H9 (cell line): ENCODE results near the gene KAT5. TPM values are rescaled to one million over a fixed set of nuclear protein-coding genes. Genes with fewer than 3 reads are reported as not detected.
"Not testable (repeated sequence)": the region's sequence is repeated elsewhere in the genome, so short reads cannot be mapped to it uniquely, and the experiment has no call there.

Experiments used
- DNase-seq: peaks from one replicate; pipeline ENCODE4 v3.0.0-alpha.2; 2017
- H2AFZ ChIP-seq: one replicate; pipeline ENCODE4 v1.6.1; 2013; ENCODE audit warnings: mild to moderate bottlenecking, low read length, control low read depth, moderate library complexity
- H2AK5ac ChIP-seq: 2 replicates; pipeline ENCODE4 v1.6.1; 2013; ENCODE audit warnings: low read length, control low read depth, mixed read lengths; ENCODE audit not compliant: insufficient read length
- H2BK120ac ChIP-seq: one replicate; pipeline ENCODE4 v1.6.1; 2013; ENCODE audit warnings: low read depth, mild to moderate bottlenecking, low read length, control low read depth, inconsistent platforms; ENCODE audit not compliant: poor library complexity, severe bottlenecking
- H2BK12ac ChIP-seq: 2 replicates; pipeline ENCODE4 v1.6.1; 2013; ENCODE audit warnings: low read length, control low read depth, mixed read lengths, low read depth; ENCODE audit not compliant: insufficient read length
- H2BK15ac ChIP-seq: 2 replicates; pipeline ENCODE4 v1.6.1; 2013; ENCODE audit warnings: low read depth, low read length, control low read depth
- H2BK20ac ChIP-seq: one replicate; pipeline ENCODE4 v1.6.1; 2013; ENCODE audit warnings: low read depth, mild to moderate bottlenecking, low read length, control low read depth, inconsistent platforms; ENCODE audit not compliant: poor library complexity, severe bottlenecking
- H2BK5ac ChIP-seq: 2 replicates; pipeline ENCODE4 v1.6.1; 2013; ENCODE audit warnings: low read length, control low read depth, mixed read lengths; ENCODE audit not compliant: insufficient read length
- H3K14ac ChIP-seq: 2 replicates; pipeline ENCODE4 v1.6.1; 2013; ENCODE audit warnings: low read length, control low read depth; ENCODE audit not compliant: insufficient read depth
- H3K18ac ChIP-seq: 2 replicates; pipeline ENCODE4 v1.6.1; 2013; ENCODE audit warnings: low read depth, mild to moderate bottlenecking, mixed read lengths, low read length, control low read depth; ENCODE audit not compliant: insufficient read length
- H3K23ac ChIP-seq: 2 replicates; pipeline ENCODE4 v1.6.1; 2013; ENCODE audit warnings: low read length, control low read depth, mixed read lengths, low read depth; ENCODE audit not compliant: insufficient read length
- H3K23me2 ChIP-seq: 2 replicates; pipeline ENCODE4 v1.6.1; 2013; ENCODE audit warnings: low read depth, mild to moderate bottlenecking, mixed read lengths, low read length, control low read depth; ENCODE audit not compliant: insufficient read length, poor library complexity, severe bottlenecking
- H3K27ac ChIP-seq: 2 replicates; pipeline ENCODE4 v1.5.1; 2013; ENCODE audit warnings: low read length, control low read depth, mixed read lengths, low read depth; ENCODE audit not compliant: insufficient read length
- H3K27me3 ChIP-seq: 2 replicates; pipeline ENCODE4 v1.6.1; 2013; ENCODE audit warnings: low read length, control low read depth, inconsistent platforms; ENCODE audit not compliant: insufficient read depth
- H3K4ac ChIP-seq: 2 replicates; pipeline ENCODE4 v1.6.1; 2013; ENCODE audit warnings: low read depth, mild to moderate bottlenecking, control low read depth, inconsistent platforms, low read length, moderate library complexity
- H3K4me1 ChIP-seq: 2 replicates; pipeline ENCODE4 v1.6.1; 2013; ENCODE audit warnings: low read length, control low read depth, inconsistent platforms; ENCODE audit not compliant: insufficient read depth
- H3K4me2 ChIP-seq: 2 replicates; pipeline ENCODE4 v1.6.1; 2013; ENCODE audit warnings: low read length, control low read depth, mixed read lengths; ENCODE audit not compliant: insufficient read length, insufficient read depth
- H3K56ac ChIP-seq: 2 replicates; pipeline ENCODE4 v1.6.1; 2013; ENCODE audit warnings: low read depth, mild to moderate bottlenecking, mixed read lengths, low read length, control low read depth; ENCODE audit not compliant: insufficient read length
- H3K79me1 ChIP-seq: 2 replicates; pipeline ENCODE4 v1.6.1; 2013; ENCODE audit warnings: low read depth, mild to moderate bottlenecking, moderate library complexity, low read length, control low read depth, inconsistent platforms; ENCODE audit not compliant: insufficient read depth, poor library complexity, severe bottlenecking
- H3K79me2 ChIP-seq: 2 replicates; pipeline ENCODE4 v1.6.1; 2013; ENCODE audit warnings: low read length, control low read depth, inconsistent platforms; ENCODE audit not compliant: insufficient read depth
- H3K9ac ChIP-seq: 2 replicates; pipeline ENCODE4 v1.6.1; 2013; ENCODE audit warnings: low read length, control low read depth, mixed read lengths; ENCODE audit not compliant: insufficient read length; ENCODE audit errors: extremely low read depth
- H3K9me3 ChIP-seq: one replicate; pipeline ENCODE4 v1.6.1; 2013; ENCODE audit warnings: low read depth, low read length, inconsistent platforms; ENCODE audit not compliant: control insufficient read depth
- H3T11ph ChIP-seq: one replicate; pipeline ENCODE4 v1.6.1; 2013; ENCODE audit warnings: mild to moderate bottlenecking, low read length, control low read depth, inconsistent platforms
- H4K20me1 ChIP-seq: one replicate; pipeline ENCODE4 v1.6.1; 2013; ENCODE audit not compliant: control insufficient read depth, insufficient read length, insufficient read depth
- H4K5ac ChIP-seq: 2 replicates; pipeline ENCODE4 v1.6.1; 2013; ENCODE audit warnings: low read depth, mild to moderate bottlenecking, mixed read lengths, low read length, control low read depth; ENCODE audit not compliant: insufficient read length
- H4K8ac ChIP-seq: replicated peaks from 2 replicates; pipeline ENCODE4 v1.6.1; 2013; ENCODE audit warnings: low read length, control low read depth, mixed read lengths, low read depth; ENCODE audit not compliant: insufficient read length
- H4K91ac ChIP-seq: 2 replicates; pipeline ENCODE4 v1.6.1; 2013; ENCODE audit warnings: low read depth, mild to moderate bottlenecking, moderate library complexity, mixed read lengths, low read length, control low read depth; ENCODE audit not compliant: insufficient read length
- H3K27ac Mint-ChIP-seq, 3 experiments: 2 replicates in 2 of 3; 3 replicates in 1 of 3; pipeline ENCODE4 v1.8.0; 2020 to 2021; ENCODE audit warnings: mixed read lengths in 3 of 3, mild to moderate bottlenecking in 1 of 3, moderate library complexity in 1 of 3
- H3K27me3 Mint-ChIP-seq: 2 replicates; pipeline ENCODE4 v1.8.0; 2021; ENCODE audit warnings: low read depth, mild to moderate bottlenecking, moderate library complexity, mixed read lengths
- H3K36me3 Mint-ChIP-seq, 3 experiments: 2 replicates in 2 of 3; 3 replicates in 1 of 3; pipeline ENCODE4 v1.8.0; 2020 to 2021; ENCODE audit warnings: low read depth in 3 of 3, mixed read lengths in 3 of 3; ENCODE audit not compliant: insufficient read depth in 1 of 3
- H3K4me1 Mint-ChIP-seq, 2 experiments: 2 replicates each; pipeline ENCODE4 v1.8.0; 2020; ENCODE audit warnings: mixed read lengths in 2 of 2
- H3K4me3 Mint-ChIP-seq, 2 experiments: 2 replicates in 1 of 2; 3 replicates in 1 of 2; pipeline ENCODE4 v1.8.0; 2020 to 2021; ENCODE audit warnings: mild to moderate bottlenecking in 2 of 2, mixed read lengths in 2 of 2, moderate library complexity in 1 of 2
- H3K9me3 Mint-ChIP-seq, 2 experiments: 2 replicates in 1 of 2; 3 replicates in 1 of 2; pipeline ENCODE4 v1.8.0; 2020; ENCODE audit warnings: mild to moderate bottlenecking in 2 of 2, mixed read lengths in 2 of 2, moderate library complexity in 1 of 2
- WGBS: extraction: QIAGEN DNeasy Blood & Tissue Kit; methylation state at CpG from one replicate; pipeline ENCODE4 v1.1.7; 2013; ENCODE audit warnings: missing lambda C conversion rate, low lambda C conversion rate, mixed read lengths; ENCODE audit not compliant: insufficient read length; ENCODE audit errors: extremely low coverage; 5-methylcytosine and 5-hydroxymethylcytosine counted together
- total RNA-seq: library from RNA; stranded (reverse); gene quantifications from 2 replicates; pipeline ENCODE4 v1.2.1, GENCODE V29; 2021
- TF ChIP-seq, protein P1 (sequence below): fragments of 200-600 bp; sonication (generic); conservative IDR thresholded peaks from 3 replicates; pipeline ENCODE4 v1.8.0; 2021; ENCODE audit warnings: antibody characterized with exemption, mild to moderate bottlenecking

KAT5 gene
- total RNA-seq, 1 experiment from 2014 or later: 56.7 TPM

DNA sequence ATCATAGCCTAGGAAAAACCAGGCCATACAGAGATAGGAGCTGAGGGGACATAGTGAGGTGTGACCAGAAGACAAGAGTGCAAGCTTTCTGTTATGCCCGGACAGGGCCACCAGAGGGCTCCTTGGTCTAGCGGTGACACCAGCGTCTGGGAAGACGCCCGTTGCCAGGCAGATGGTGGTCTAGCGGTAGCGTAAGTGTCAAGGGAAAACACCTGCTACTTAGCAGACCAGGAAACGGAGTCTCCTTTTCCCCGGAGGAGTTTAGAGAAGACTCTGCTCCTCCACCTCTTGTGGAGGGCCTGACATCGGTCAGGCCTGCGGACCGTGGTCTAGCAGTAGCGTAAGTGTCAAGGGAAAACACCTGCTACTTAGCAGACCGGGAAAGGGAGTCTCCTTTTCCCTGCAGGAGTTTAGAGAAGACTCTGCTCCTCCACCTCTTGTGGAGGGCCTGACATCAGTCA, 5.7 kb upstream of the KAT5 start:
- not testable (repeated sequence) for H4K5ac ChIP-seq, H3T11ph ChIP-seq, H3K4me1 ChIP-seq, H4K91ac ChIP-seq, H3K23ac ChIP-seq, H2BK120ac ChIP-seq, H3K27me3 ChIP-seq, H3K4me2 ChIP-seq, H3K18ac ChIP-seq, H3K23me2 ChIP-seq, H3K4ac ChIP-seq, H3K79me1 ChIP-seq, H3K9me3 ChIP-seq, H2BK5ac ChIP-seq, H3K9ac ChIP-seq, H3K79me2 ChIP-seq, H3K4me3 Mint-ChIP-seq, H3K4me1 Mint-ChIP-seq, H3K14ac ChIP-seq, H4K8ac ChIP-seq, H3K27ac ChIP-seq, H2AK5ac ChIP-seq, H2BK15ac ChIP-seq, H2AFZ ChIP-seq, H2BK20ac ChIP-seq, H4K20me1 ChIP-seq, H3K27ac Mint-ChIP-seq, H3K36me3 Mint-ChIP-seq, H2BK12ac ChIP-seq, H3K56ac ChIP-seq
- TF ChIP-seq, protein P1, sequence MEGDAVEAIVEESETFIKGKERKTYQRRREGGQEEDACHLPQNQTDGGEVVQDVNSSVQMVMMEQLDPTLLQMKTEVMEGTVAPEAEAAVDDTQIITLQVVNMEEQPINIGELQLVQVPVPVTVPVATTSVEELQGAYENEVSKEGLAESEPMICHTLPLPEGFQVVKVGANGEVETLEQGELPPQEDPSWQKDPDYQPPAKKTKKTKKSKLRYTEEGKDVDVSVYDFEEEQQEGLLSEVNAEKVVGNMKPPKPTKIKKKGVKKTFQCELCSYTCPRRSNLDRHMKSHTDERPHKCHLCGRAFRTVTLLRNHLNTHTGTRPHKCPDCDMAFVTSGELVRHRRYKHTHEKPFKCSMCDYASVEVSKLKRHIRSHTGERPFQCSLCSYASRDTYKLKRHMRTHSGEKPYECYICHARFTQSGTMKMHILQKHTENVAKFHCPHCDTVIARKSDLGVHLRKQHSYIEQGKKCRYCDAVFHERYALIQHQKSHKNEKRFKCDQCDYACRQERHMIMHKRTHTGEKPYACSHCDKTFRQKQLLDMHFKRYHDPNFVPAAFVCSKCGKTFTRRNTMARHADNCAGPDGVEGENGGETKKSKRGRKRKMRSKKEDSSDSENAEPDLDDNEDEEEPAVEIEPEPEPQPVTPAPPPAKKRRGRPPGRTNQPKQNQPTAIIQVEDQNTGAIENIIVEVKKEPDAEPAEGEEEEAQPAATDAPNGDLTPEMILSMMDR: peak; percentile 79
- peaks cover 13% of the 10 kb centered on the region for H3K27me3 Mint-ChIP-seq
- no CpG with 5 or more reads among the region's 14 CpGs for WGBS
- peak; percentile 62 for DNase-seq
- peaks cover 8 to 10% of the 10 kb centered on the region in 2 experiments; a peak in 4 of 5 replicates for H3K9me3 Mint-ChIP-seq

DNA sequence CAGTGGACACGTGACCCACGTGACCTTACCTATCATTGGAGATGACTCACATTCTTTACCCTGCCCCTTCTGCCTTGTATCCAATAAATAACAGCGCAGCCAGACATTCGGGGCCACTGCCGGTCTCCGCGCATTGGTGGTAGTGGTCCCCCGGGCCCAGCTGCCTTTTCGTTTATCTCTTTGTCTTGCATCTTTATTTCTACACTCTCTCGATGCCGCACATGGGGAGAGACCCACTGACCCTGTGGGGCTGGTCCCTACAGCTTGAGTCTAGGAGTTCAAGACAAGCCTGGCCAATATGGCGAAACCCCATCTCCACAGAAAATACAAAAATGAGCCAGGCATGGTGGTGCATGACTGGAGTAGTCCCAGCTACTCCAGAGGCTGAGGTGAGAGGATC, 5.0 kb upstream of the KAT5 start:
- H4K5ac ChIP-seq, DNase-seq, H3K4me1 Mint-ChIP-seq, H3K79me1 ChIP-seq, H4K20me1 ChIP-seq, H2AK5ac ChIP-seq, H3K9ac ChIP-seq, H3K4me1 ChIP-seq, H3K9me3 ChIP-seq, H3K18ac ChIP-seq, H3K23me2 ChIP-seq, H2AFZ ChIP-seq, H3K4me2 ChIP-seq, H3K4ac ChIP-seq, H2BK12ac ChIP-seq, H3K4me3 Mint-ChIP-seq, H3K56ac ChIP-seq, H4K8ac ChIP-seq, H3K23ac ChIP-seq, H3K14ac ChIP-seq, H2BK15ac ChIP-seq, H3K27ac ChIP-seq, H2BK5ac ChIP-seq, H2BK20ac ChIP-seq, H3K36me3 Mint-ChIP-seq, H4K91ac ChIP-seq, H2BK120ac ChIP-seq, H3K79me2 ChIP-seq, H3K27me3 ChIP-seq, H3K27ac Mint-ChIP-seq, H3T11ph ChIP-seq: not testable (repeated sequence)
- WGBS: no CpG with 5 or more reads among the region's 12 CpGs
- Mint-ChIP-seq H3K27me3 (peaks cover 13% of the 10 kb centered on the region), H3K9me3 (peaks cover 8 to 10% of the 10 kb centered on the region in 2 experiments; a peak in 4 of 5 replicates)
